GM12878 (cell line): Measurements from ENCODE around the gene PTPRF.

Experiments used
- PML ChIP-seq: IDR thresholded peaks from 2 replicates; pipeline ENCODE4 v1.6.1; 2012; ENCODE audit warnings: low read length, inconsistent platforms
- POLR2AphosphoS5 ChIP-seq: IDR thresholded peaks from 2 replicates; pipeline ENCODE4 v1.6.1; 2011; ENCODE audit warnings: mild to moderate bottlenecking, low read length, inconsistent platforms

DNA sequence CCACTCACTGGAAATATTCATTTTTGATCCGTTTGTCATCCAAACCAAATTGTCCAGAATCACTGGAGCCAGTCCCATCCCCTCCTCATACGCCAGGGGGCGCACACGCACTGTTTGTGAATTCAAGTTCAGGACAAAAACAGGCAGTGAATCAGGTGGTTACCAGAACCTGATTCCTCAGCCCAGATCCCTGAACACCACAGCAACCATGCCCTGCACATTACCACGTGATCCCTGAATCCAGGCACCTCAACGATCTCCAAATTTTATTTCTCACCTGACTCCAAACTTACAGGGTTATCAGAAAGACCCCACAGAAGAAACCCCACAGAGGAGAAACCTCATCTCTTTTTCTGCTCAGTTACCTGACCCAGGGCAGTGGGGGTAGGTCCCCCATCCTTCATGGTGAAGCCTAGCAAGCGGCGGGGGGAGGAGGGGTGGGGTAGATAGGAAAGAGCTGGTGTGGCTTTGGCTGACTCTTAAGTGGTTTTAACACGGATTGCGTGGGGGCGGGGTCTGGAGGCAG lies 1.4 kb upstream of the PTPRF start:
- TF ChIP-seq POLR2AphosphoS5 (no peak), PML (no peak)
